SK-N-SH treated with all-trans-retinoic acid at 6 μM for 48 hours (cell line): ENCODE measurements around the gene TOR2A.
"Not testable (repeated sequence)": the region's sequence is repeated elsewhere in the genome, so short reads cannot be mapped to it uniquely, and the experiment has no call there.

ENCODE experiments used
- ATAC-seq: fragments of 200-7000 bp; cut with Tn5 transposase; 3 replicates; pipeline ENCODE4 v1.9.1; 2020; ENCODE audit warnings: mild to moderate bottlenecking, moderate library complexity
- ARNTL ChIP-seq: fragments of 450-650 bp; formaldehyde crosslinking; IDR thresholded peaks from 2 replicates; pipeline ENCODE4 v1.5.0; 2020; ENCODE audit warnings: low read depth, mild to moderate bottlenecking, moderate library complexity, borderline replicate concordance
- BACH2 ChIP-seq: fragments of 250-450 bp; sonication (Bioruptor Pico); IDR thresholded peaks from 2 replicates; pipeline ENCODE4 v1.9.0; 2021; ENCODE audit warnings: mild to moderate bottlenecking, borderline replicate concordance
- CSDC2 ChIP-seq: fragments of 250-450 bp; sonication (Bioruptor Pico); IDR thresholded peaks from 2 replicates; pipeline ENCODE4 v1.5.0; 2020; ENCODE audit warnings: mild to moderate bottlenecking, moderate library complexity
- ESRRG ChIP-seq: fragments of 250-450 bp; sonication (Bioruptor Pico); IDR thresholded peaks from 2 replicates; pipeline ENCODE4 v1.6.1; 2021; ENCODE audit warnings: mild to moderate bottlenecking
- ISL1 ChIP-seq: fragments of 250-450 bp; sonication (Bioruptor Pico); IDR thresholded peaks from 2 replicates; pipeline ENCODE4 v2.1.2; 2022; ENCODE audit warnings: mild to moderate bottlenecking, moderate library complexity
- PPARA ChIP-seq: fragments of 250-450 bp; sonication (Bioruptor Pico); IDR thresholded peaks from 2 replicates; pipeline ENCODE4 v1.5.0; 2020; ENCODE audit warnings: mild to moderate bottlenecking, borderline replicate concordance
- RARB ChIP-seq: fragments of 250-450 bp; sonication (Bioruptor Pico); IDR thresholded peaks from 2 replicates; pipeline ENCODE4 v1.8.0; 2021; ENCODE audit warnings: mild to moderate bottlenecking, moderate library complexity
- SNAI2 ChIP-seq: fragments of 250-450 bp; sonication (Bioruptor Pico); IDR thresholded peaks from 2 replicates; pipeline ENCODE4 v1.5.0; 2020; ENCODE audit warnings: mild to moderate bottlenecking, moderate library complexity
- TCF4 ChIP-seq: fragments of 250-450 bp; sonication (Bioruptor Pico); IDR thresholded peaks from 2 replicates; pipeline ENCODE4 v1.8.0; 2021; ENCODE audit warnings: mild to moderate bottlenecking, moderate library complexity, borderline replicate concordance
- TOX ChIP-seq: fragments of 250-450 bp; sonication (Bioruptor Pico); IDR thresholded peaks from 2 replicates; pipeline ENCODE4 v1.8.0; 2021; ENCODE audit warnings: mild to moderate bottlenecking, moderate library complexity, borderline replicate concordance
- ZC3H10 ChIP-seq: fragments of 250-450 bp; sonication (Bioruptor Pico); IDR thresholded peaks from 2 replicates; pipeline ENCODE4 v1.5.1; 2021; ENCODE audit warnings: mild to moderate bottlenecking, moderate library complexity
- ZFP3 ChIP-seq: fragments of 250-450 bp; sonication (Bioruptor Pico); IDR thresholded peaks from 2 replicates; pipeline ENCODE4 v1.5.0; 2020; ENCODE audit warnings: mild to moderate bottlenecking, moderate library complexity
- ZFP30 ChIP-seq: fragments of 450-650 bp; formaldehyde crosslinking; IDR thresholded peaks from 2 replicates; pipeline ENCODE4 v1.5.0; 2022; ENCODE audit warnings: mild to moderate bottlenecking, moderate library complexity
- ZNF565 ChIP-seq: fragments of 450-650 bp; formaldehyde crosslinking; conservative IDR thresholded peaks from 2 replicates; pipeline ENCODE4 v1.5.0; 2020; ENCODE audit warnings: low read depth, mild to moderate bottlenecking, moderate library complexity
- ZNF8 ChIP-seq: fragments of 450-650 bp; formaldehyde crosslinking; IDR thresholded peaks from 2 replicates; pipeline ENCODE4 v1.5.0; 2020; ENCODE audit warnings: mild to moderate bottlenecking, moderate library complexity
- TF ChIP-seq, protein P1 (sequence below): fragments of 250-450 bp; sonication (Bioruptor Pico); IDR thresholded peaks from 2 replicates; pipeline ENCODE4 v1.8.0; 2020; ENCODE audit warnings: mild to moderate bottlenecking, moderate library complexity, borderline replicate concordance
- TF ChIP-seq, protein P2 (sequence below): fragments of 250-450 bp; sonication (Bioruptor Pico); IDR thresholded peaks from 2 replicates; pipeline ENCODE4 v1.5.0; 2020; ENCODE audit warnings: mild to moderate bottlenecking, moderate library complexity
- TF ChIP-seq, protein P3 (sequence below): fragments of 250-450 bp; sonication (Bioruptor Pico); IDR thresholded peaks from 2 replicates; pipeline ENCODE4 v1.5.1; 2021; ENCODE audit warnings: mild to moderate bottlenecking, moderate library complexity

TOR2A gene

DNA sequence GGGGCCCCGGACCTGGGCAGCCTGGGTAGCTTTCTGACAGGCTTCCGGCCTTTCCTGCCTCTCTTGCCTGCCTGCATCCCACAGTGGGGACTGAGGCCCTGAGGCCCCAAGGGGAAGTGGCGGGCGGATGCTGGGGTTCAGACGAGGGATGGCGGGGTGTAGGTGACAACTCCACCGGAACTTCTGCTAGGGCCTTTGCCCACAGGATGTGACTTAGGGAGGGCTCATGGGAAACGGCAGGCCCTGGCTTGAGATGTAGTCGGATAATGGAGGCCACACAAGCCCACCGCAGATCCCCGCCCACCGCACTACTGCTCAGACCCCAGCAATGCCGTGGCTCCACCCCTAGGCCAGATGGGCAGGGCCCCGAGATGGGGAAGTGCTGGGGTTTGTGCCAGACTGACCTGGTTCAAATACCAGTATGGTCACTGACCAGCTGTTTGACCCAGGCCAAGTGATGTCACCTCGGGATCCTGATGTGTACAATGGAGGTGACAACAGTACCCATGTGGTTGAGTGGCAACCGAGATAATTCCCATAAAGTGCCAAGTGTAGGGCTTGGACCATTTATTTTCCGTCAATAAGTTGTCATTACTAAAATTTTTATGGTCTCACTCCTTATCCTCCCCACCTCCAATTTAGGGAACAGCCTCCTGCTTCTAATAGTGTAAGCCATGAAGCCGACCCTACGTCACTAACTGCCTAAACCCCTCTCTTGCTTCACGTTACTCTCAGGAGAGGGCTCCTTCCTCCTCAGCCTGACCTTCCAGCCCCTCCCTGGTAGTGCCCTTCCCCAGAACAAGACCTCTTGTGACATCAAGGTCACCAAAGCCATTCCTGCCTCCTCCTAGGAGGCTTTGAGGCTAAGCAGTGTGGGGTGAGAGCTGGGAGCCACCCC lies 48.3 kb upstream of the TOR2A start (continued):
- no peak for TF ChIP-seq CSDC2 (CRISPR knock-in tag)
- TF ChIP-seq PPARA (CRISPR knock-in tag) = no peak
- no peak for TF ChIP-seq SNAI2 (CRISPR knock-in tag)
- TF ChIP-seq ARNTL (CRISPR knock-in tag) = no peak
- TF ChIP-seq, all 23 proteins: peak for 0

DNA sequence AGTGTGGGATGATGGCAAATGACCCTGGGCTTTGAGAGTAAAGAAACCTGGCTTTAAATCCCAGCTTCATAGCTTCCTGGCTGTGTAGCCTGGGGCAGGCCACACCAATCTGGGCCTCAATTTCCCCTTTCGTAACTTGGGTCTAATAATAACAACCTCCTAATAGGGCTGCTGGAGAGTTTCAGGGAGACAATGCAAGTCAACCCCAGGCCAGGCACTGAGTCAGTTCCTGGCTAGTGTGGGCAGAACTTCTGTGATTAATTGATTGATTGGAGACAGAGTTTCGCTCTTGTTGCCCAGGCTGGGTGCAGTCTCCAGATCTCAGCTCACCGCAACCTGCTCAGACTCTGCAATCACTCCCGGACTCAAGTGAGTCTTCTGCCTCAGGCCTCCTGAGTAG lies 46.7 kb upstream of the TOR2A start:
- no peak for ATAC-seq
- TF ChIP-seq, protein P1, sequence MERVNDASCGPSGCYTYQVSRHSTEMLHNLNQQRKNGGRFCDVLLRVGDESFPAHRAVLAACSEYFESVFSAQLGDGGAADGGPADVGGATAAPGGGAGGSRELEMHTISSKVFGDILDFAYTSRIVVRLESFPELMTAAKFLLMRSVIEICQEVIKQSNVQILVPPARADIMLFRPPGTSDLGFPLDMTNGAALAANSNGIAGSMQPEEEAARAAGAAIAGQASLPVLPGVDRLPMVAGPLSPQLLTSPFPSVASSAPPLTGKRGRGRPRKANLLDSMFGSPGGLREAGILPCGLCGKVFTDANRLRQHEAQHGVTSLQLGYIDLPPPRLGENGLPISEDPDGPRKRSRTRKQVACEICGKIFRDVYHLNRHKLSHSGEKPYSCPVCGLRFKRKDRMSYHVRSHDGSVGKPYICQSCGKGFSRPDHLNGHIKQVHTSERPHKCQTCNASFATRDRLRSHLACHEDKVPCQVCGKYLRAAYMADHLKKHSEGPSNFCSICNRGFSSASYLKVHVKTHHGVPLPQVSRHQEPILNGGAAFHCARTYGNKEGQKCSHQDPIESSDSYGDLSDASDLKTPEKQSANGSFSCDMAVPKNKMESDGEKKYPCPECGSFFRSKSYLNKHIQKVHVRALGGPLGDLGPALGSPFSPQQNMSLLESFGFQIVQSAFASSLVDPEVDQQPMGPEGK (CRISPR knock-in tag) = no peak
- no peak for TF ChIP-seq ZFP30
- TF ChIP-seq ARNTL (CRISPR knock-in tag) = no peak

DNA sequence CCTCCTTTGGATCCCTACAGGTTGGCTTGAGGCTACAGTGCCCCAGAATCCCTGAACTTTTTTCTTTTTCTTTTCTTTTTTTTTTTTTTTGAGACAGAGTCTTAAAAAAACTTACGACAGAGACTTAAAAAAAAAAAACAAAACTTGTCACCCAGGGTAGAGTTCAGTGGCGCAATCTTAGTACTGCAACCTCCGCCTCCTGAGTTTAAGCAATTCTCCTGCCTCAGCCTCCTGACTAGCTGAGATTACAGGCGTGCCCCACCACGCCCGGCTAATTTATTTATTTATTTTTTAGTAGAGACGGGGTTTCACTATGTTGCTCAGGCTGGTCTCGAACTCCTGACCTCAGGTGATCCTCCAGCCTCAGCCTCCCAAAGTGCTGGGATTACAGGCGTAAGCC lies 45.8 kb upstream of the TOR2A start:
- ATAC-seq = not testable (repeated sequence)

DNA sequence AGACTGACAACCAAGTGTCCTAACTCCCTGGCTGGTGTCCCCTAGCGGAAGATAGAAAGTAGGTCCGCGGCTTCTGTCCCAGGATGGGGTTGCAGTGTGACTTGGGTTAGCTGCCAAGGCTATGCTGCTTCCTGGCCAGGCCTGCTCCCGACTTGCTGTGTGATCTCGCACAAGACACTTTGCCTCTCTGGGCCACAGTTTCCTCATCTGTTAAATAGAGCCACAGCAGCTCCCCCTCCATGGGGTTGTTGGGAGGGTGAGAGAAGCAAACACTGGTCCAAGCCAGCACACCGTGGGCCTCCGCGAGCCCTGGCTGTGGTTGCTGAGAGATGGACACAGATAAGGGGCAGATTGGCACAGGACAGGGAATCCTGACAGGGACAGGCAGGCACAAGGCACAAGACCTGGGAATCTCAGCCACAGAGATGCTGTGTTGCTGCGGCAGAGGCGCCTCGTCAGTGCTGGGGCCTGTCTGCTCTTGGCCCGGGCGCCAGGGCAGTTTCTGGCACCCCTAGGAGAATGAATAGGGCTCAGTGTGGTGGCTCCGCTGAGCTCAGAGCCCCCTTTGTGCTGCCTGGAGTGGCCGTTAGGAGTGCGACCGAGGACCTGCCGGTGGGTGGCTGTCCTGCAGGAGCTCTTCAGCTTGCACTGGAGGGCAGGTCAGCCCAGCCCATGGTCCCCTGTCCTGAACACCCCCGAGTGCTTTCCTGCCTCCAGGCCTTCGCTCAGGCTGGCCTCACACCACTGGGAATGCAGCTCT lies 45.2 kb upstream of the TOR2A start:
- TF ChIP-seq, protein P2, sequence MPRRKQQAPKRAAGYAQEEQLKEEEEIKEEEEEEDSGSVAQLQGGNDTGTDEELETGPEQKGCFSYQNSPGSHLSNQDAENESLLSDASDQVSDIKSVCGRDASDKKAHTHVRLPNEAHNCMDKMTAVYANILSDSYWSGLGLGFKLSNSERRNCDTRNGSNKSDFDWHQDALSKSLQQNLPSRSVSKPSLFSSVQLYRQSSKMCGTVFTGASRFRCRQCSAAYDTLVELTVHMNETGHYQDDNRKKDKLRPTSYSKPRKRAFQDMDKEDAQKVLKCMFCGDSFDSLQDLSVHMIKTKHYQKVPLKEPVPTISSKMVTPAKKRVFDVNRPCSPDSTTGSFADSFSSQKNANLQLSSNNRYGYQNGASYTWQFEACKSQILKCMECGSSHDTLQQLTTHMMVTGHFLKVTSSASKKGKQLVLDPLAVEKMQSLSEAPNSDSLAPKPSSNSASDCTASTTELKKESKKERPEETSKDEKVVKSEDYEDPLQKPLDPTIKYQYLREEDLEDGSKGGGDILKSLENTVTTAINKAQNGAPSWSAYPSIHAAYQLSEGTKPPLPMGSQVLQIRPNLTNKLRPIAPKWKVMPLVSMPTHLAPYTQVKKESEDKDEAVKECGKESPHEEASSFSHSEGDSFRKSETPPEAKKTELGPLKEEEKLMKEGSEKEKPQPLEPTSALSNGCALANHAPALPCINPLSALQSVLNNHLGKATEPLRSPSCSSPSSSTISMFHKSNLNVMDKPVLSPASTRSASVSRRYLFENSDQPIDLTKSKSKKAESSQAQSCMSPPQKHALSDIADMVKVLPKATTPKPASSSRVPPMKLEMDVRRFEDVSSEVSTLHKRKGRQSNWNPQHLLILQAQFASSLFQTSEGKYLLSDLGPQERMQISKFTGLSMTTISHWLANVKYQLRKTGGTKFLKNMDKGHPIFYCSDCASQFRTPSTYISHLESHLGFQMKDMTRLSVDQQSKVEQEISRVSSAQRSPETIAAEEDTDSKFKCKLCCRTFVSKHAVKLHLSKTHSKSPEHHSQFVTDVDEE (CRISPR knock-in tag) = no peak
- no peak for TF ChIP-seq ZFP30
- no peak for TF ChIP-seq ISL1 (CRISPR knock-in tag)
- TF ChIP-seq ZFP3 (CRISPR knock-in tag) = no peak
- no peak for TF ChIP-seq ZNF565 (CRISPR knock-in tag)
- no peak for TF ChIP-seq SNAI2 (CRISPR knock-in tag)
- TF ChIP-seq PPARA (CRISPR knock-in tag) = no peak
- TF ChIP-seq TCF4 (CRISPR knock-in tag) = no peak
- no peak for TF ChIP-seq ZC3H10 (CRISPR knock-in tag)
- no peak for TF ChIP-seq RARB
- TF ChIP-seq, protein P1 (CRISPR knock-in tag) = no peak
- TF ChIP-seq, protein P3, sequence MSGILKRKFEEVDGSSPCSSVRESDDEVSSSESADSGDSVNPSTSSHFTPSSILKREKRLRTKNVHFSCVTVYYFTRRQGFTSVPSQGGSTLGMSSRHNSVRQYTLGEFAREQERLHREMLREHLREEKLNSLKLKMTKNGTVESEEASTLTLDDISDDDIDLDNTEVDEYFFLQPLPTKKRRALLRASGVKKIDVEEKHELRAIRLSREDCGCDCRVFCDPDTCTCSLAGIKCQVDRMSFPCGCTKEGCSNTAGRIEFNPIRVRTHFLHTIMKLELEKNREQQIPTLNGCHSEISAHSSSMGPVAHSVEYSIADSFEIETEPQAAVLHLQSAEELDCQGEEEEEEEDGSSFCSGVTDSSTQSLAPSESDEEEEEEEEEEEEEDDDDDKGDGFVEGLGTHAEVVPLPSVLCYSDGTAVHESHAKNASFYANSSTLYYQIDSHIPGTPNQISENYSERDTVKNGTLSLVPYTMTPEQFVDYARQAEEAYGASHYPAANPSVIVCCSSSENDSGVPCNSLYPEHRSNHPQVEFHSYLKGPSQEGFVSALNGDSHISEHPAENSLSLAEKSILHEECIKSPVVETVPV (CRISPR knock-in tag) = no peak
- no peak for TF ChIP-seq ZNF8
- TF ChIP-seq ARNTL (CRISPR knock-in tag) = no peak
- no peak for TF ChIP-seq TOX (CRISPR knock-in tag)
- TF ChIP-seq ESRRG = no peak
- TF ChIP-seq BACH2 = no peak
- no peak for ATAC-seq
